ENCODE results near the gene SYNGR3.

The SYNGR3 gene

DNA sequence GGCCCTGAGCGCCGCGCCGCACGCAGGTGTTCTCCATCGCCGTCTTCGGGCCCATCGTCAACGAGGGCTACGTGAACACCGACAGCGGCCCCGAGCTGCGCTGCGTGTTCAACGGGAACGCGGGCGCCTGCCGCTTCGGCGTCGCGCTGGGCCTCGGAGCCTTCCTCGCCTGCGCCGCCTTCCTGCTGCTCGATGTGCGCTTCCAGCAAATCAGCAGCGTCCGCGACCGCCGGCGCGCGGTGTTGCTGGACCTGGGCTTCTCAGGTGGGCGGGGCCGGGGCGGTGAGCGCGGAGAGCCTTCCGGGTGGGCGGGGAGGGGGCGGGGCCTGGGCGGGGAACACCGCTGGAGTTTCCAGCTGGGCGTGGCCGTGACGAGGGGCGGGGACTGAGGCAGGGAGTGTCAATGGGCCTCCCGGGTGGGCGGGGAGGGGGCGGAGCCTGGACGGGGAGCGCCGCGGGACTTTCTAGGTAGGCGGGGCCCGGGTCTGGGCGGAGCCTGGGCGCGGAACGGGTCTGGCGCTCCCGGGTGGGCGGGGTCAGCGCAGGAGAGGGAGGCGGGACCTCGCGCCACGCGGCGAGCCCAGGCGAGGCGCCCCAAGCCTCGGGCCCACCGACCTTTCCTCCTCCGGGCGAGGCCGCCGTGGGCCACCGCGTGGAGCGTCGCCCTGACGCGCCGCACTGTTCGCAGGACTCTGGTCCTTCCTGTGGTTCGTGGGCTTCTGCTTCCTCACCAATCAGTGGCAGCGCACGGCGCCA lies 2.4 kb downstream of the SYNGR3 start:
- H3K36me3 Mint-ChIP-seq, result peaks cover 18% of the 10 kb centered on the region
- ATAC-seq, result peak; percentile 72
- H3K4me1 Mint-ChIP-seq, result peaks cover 33% of the 10 kb centered on the region
- no peaks in the 10 kb centered on the region for H3K9me3 Mint-ChIP-seq
- no peaks in the 10 kb centered on the region for H3K27me3 Mint-ChIP-seq
- peak overlapping the region; percentile 91 for H3K4me3 Mint-ChIP-seq
- H3K27ac Mint-ChIP-seq, result peak overlapping the region; percentile 95

DNA sequence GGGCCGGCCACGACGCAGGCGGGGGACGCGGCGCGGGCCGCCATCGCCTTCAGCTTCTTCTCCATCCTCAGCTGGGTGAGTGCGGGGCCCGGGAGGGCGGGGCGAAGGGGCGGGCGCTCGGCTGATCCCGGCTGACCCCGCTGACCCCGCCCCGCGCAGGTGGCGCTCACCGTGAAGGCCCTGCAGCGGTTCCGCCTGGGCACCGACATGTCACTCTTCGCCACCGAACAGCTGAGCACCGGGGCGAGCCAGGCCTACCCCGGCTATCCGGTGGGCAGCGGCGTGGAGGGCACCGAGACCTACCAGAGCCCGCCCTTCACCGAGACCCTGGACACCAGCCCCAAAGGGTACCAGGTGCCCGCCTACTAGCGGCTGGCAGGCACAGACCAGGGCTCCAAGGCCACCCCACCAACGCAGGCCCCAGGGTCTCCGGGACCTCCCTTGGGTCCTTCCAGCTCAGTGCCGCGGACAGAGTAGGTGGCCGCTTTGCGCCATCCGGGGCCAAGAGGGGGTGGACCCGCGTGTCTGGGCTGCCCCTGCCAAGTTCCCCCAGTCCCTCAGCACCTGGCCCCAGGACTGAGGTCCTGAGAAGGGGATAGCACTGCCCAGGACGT lies 3.0 kb downstream of the SYNGR3 start:
- no peak for ATAC-seq
- H3K27ac Mint-ChIP-seq, result peak overlapping the region; percentile 67
- peaks cover 12% of the 10 kb centered on the region for H3K36me3 Mint-ChIP-seq
- H3K9me3 Mint-ChIP-seq, result no peaks in the 10 kb centered on the region
- H3K4me1 Mint-ChIP-seq, result peaks cover 33% of the 10 kb centered on the region
- no peaks in the 10 kb centered on the region for H3K27me3 Mint-ChIP-seq
- H3K4me3 Mint-ChIP-seq, result no peak overlapping the region

DNA sequence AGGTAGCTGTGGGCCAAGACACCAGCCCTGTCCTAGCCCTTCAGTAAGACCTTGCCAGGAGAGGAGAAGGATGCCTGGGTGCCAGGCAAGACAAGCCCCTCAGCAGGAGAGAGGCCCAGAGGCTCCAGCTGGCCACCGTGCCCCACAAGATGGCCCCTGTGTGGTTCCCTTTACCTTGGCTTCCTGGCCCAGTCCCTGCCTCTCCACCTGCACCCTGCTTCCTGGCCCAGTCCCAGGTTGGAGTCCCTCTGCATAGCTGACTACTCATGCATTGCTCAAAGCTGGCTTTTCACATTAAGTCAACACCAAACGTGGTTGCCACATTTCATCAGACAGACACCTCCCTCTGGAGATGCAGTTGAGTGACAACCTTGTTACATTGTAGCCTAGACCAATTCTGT lies 4.0 kb downstream of the SYNGR3 start:
- H3K4me3 Mint-ChIP-seq, result no peak overlapping the region
- H3K4me1 Mint-ChIP-seq, result peaks cover 33% of the 10 kb centered on the region
- peaks cover 19% of the 10 kb centered on the region for H3K36me3 Mint-ChIP-seq
- no peaks in the 10 kb centered on the region for H3K9me3 Mint-ChIP-seq
- no peak for ATAC-seq
- peak overlapping the region; percentile 67 for H3K27ac Mint-ChIP-seq
- no peaks in the 10 kb centered on the region for H3K27me3 Mint-ChIP-seq

DNA sequence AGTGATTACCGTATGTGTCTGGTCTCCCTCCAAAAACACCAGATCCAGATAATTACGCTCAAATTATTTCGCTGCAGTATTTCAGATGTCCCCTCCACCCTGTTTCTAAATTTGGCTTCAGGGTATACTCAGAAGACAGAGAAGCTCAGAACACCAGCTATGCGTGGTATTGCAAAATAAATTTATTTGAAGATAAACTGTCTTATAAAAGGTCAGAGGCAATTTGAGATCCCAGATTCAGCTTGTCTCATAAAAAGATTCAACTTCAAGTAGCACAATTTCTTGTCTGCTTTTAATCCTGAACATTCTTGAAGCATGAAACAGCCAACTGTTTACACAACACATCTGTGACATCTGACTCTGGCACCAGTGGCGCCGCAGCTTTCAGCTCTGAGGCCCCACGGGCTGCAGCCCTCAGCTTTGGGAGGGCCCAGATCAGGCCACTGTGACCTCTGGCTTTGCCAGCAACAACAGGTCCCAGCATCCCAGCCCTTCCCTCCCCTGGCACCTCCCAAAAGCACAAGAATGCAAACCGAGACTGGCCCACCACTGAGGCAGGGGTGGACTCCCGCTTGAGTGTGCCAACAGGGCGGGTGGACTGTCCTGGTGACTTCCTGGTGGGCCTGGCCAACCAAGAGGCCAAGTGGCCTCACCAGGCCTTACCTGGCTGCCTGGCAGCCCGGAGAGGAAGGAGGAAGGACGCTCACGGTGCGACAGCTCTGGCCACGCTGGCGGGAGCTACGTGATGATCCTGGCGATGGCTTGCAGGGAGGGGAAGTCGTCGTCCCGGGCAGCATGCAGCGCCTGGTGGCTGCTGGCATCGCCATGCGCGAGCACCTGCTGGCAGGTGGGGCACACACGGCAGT lies 8.0 kb downstream of the SYNGR3 start:
- Mint-ChIP-seq H3K36me3 (peaks cover 43% of the 10 kb centered on the region), H3K27me3 (no peaks in the 10 kb centered on the region), H3K27ac (no peak overlapping the region), H3K9me3 (no peaks in the 10 kb centered on the region), H3K4me3 (no peak overlapping the region), H3K4me1 (peaks cover 13% of the 10 kb centered on the region)
- no peak for ATAC-seq

DNA sequence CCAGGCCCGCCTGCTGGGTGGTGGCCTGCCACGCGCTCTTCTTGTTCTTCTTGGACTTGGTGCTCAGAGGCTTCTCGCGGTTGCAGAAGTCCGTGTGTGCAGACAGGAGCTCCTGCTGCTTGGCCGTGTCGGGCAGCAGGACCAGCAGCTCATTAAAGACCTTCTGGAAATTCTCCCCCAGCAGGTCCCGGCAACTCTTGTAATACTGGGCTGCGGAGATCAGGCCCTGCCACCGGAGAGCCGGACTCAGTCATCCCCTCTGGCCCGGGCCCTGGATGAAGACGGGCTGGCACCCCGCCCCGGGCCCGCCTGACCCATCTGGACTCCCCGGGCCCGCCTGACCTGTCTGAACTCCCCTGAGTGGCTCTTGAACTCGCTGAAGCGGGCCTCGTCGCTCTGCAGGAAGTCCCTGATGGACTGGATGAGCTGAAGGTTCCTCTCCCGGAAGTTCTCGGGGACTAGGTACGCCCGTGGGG lies 8.6 kb downstream of the SYNGR3 start:
- H3K4me1 Mint-ChIP-seq, result peaks cover 9% of the 10 kb centered on the region
- no peak overlapping the region for H3K4me3 Mint-ChIP-seq
- no peaks in the 10 kb centered on the region for H3K9me3 Mint-ChIP-seq
- no peak overlapping the region for H3K27ac Mint-ChIP-seq
- ATAC-seq, result no peak
- H3K27me3 Mint-ChIP-seq, result no peaks in the 10 kb centered on the region
- peaks cover 43% of the 10 kb centered on the region for H3K36me3 Mint-ChIP-seq

DNA sequence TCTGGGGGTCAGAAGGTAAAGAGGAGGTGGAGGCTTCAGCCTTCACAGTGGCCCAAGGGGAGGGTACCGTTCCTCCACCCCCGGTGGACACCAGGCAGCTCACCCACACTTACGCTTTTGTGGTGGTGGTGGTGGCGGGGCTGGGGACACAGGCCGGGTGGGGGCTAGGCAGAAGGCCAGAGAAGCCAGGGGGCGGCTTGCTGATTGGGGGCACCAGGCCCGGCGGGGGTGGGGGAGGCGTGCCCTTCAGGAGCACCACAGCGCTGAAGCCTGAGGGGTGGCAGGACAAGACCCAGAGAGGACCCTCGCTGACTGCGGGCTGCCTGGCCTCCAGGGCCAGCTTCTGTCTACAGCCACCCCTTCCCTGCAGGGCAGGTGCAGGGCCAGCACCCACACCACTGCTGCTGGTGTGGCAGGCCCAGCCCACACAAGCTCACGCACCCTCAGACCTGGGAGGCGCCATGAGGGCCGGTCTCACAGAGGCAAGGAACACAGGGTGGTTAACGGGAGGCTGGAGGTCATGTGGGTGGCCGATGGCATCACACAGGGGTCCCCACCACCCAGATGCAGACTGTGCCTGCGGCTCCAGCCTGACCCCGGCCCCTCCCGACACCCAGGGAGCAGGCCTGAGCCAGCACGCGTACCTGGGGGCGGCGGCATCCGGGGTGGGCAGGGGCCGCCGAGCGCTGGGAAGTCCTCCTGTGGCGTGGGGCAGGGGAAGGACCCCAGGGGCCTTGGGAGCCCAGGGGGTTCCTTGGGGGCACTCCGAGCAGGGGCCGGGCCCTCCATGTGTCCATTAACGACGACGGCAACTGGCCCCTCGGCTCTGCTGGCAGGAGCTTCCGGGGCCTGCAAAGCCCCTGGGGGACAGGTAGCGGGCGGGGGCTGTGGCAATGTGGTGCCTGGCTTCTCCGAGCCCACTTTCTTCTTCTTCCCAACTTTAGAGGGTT lies 9.4 kb downstream of the SYNGR3 start:
- Mint-ChIP-seq H3K9me3 (no peaks in the 10 kb centered on the region), H3K27me3 (no peaks in the 10 kb centered on the region), H3K4me3 (no peak overlapping the region), H3K27ac (no peak overlapping the region), H3K36me3 (peaks cover 43% of the 10 kb centered on the region), H3K4me1 (peaks cover 5% of the 10 kb centered on the region)
- ATAC-seq, result no peak

GRCh38 chr16:1999866-2000514 lies 10.2 kb downstream of the SYNGR3 start:
- Mint-ChIP-seq H3K27ac (no peak overlapping the region), H3K4me1 (peaks cover 12% of the 10 kb centered on the region), H3K36me3 (peaks cover 46% of the 10 kb centered on the region), H3K4me3 (no peak overlapping the region), H3K9me3 (no peaks in the 10 kb centered on the region), H3K27me3 (no peaks in the 10 kb centered on the region)
- no peak for ATAC-seq

- no peak overlapping the region for H3K4me3 Mint-ChIP-seq
- no peak overlapping the region for H3K27ac Mint-ChIP-seq
- peaks cover 22% of the 10 kb centered on the region for H3K4me1 Mint-ChIP-seq
- no peak for ATAC-seq
- peaks cover 46% of the 10 kb centered on the region for H3K36me3 Mint-ChIP-seq
- H3K27me3 Mint-ChIP-seq, result no peaks in the 10 kb centered on the region
- no peaks in the 10 kb centered on the region for H3K9me3 Mint-ChIP-seq
Observed at GRCh38 chr16:2001035-2001434, 11.3 kb downstream of the SYNGR3 start.

DNA sequence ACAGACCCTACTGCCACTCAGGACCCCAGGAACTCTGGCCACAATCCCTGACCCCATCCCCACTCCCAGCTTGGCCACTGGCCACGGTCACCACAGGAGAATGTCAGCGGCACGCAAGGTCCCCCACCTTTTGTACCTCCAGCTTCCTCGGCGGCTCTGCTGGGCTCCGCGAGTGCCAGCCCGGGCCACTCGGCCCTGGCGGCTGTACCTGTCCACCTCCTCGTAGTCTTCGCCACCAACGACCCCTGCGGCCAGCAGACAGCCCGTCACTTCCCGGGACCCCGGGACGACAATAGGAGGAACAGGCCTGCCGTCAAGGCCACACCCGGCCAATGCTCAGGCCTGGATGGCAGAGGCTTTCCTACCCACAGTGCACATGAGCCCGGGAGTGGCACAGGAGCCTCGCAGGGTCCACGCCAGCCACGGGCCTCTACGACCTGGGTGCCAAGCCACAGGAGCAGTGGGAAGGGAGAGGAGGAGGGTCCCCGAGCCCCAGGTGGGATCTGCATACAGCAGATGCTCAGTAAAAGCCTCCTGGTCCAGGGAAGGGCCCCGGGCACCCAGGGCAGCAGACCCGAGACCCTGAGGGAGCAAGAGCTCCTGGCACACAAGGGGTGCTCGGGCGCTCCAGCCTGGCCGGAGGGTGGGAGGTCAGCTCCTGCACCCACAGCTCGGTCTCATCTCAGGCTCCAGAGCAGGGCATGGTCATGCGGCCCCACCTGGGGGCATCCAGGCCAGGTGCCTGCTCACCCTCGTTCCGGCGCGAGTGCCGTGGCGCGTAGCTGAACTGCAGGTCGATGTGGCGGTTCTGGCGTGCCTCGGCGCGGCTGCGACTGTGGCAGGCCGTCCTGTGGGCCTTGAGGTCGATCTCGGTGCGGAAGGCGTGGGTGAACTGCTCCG lies 11.9 kb downstream of the SYNGR3 start:
- H3K36me3 Mint-ChIP-seq, result peaks cover 49% of the 10 kb centered on the region
- ATAC-seq, result no peak
- no peak overlapping the region for H3K27ac Mint-ChIP-seq
- no peak overlapping the region for H3K4me3 Mint-ChIP-seq
- peaks cover 29% of the 10 kb centered on the region for H3K4me1 Mint-ChIP-seq
- H3K9me3 Mint-ChIP-seq, result no peaks in the 10 kb centered on the region
- H3K27me3 Mint-ChIP-seq, result no peaks in the 10 kb centered on the region

- H3K9me3 Mint-ChIP-seq, result no peaks in the 10 kb centered on the region
- peaks cover 38% of the 10 kb centered on the region for H3K4me1 Mint-ChIP-seq
- H3K4me3 Mint-ChIP-seq, result no peak overlapping the region
- ATAC-seq, result no peak
- peaks cover 54% of the 10 kb centered on the region for H3K36me3 Mint-ChIP-seq
- H3K27me3 Mint-ChIP-seq, result no peaks in the 10 kb centered on the region
- no peak overlapping the region for H3K27ac Mint-ChIP-seq
Observed at GRCh38 chr16:2002406-2003230, 12.8 kb downstream of the SYNGR3 start.

DNA sequence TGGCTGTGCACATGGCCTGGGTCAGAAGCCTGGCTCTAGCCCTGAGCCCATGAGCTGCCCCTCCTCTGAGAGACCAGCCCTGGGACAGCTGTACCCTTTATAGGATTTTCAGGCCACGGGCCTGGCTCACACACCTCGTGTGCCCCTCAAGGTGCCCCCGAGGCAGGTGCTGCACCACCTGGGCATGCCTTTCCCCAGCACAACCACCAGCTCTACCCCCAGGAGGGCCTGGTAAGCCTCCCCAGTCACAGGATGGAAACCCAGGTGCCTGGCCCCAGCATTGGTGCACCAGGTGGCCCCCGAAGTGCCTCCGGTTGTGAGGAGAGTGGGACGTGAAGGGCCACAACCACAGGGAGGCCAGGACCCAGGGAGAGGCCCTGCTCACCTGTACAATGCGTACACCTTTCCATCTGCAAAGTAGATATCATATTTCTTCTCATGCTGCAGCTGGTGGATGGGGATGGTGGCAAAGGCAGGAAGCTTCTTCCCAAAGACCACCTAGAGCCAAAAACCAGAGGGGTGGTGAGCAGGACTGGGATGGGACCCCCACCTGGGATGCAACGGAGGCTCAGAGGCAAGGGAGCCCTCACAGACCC lies 13.6 kb downstream of the SYNGR3 start:
- Mint-ChIP-seq H3K4me1 (peaks cover 45% of the 10 kb centered on the region), H3K4me3 (no peak overlapping the region)

DNA sequence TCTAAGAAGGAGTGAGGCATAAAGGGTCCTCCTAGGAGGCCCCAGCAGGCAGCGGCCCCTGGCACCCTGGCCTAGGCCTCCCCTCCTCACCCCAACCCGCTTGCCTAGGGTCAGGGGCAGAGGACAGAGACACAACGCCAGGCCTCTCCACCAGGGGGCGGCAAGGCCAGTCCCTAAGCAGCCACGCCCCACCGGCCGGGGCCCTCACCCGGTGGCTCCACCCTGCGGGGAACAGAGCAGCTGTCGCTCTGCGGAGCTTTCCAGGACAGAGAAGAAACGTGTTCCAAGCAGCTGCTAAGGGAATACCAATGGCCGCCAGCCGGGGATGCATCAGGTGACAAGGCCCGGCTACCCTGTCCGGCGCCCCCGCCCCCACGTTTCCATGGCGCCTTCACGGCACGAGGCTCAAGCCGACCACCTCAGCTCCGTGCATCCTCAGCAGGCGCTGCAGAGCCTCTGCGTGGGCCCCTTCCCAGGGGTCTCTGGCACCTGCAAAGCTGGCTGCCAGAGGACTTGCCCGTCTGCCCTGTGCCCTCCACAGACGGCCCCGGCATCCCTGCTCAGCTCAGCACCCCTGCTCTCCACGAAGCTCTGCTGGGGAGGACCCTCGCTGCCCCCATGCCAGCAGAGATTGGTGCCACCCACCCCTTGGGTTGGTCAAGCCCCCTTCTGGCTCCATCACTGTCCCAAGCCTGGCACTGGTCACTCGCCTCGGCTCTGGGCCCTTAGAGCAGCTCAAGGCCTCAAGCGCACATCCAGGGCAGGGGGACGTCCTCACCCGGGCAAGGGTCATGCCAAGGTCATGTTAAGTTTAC lies 14.3 kb downstream of the SYNGR3 start:
- peak overlapping the region; percentile 12 for H3K4me3 Mint-ChIP-seq
- H3K4me1 Mint-ChIP-seq, result peaks cover 52% of the 10 kb centered on the region
- peak overlapping the region; percentile 30 for H3K27ac Mint-ChIP-seq

More for the DNA sequence above, 13.6 kb downstream of the SYNGR3 start:
- no peaks in the 10 kb centered on the region for H3K27me3 Mint-ChIP-seq
- no peaks in the 10 kb centered on the region for H3K9me3 Mint-ChIP-seq
- H3K27ac Mint-ChIP-seq, result no peak overlapping the region
- ATAC-seq, result no peak
- peaks cover 58% of the 10 kb centered on the region for H3K36me3 Mint-ChIP-seq

More for the DNA sequence above, 14.3 kb downstream of the SYNGR3 start:
- ATAC-seq, result peak; percentile 90
- Mint-ChIP-seq H3K36me3 (peaks cover 56% of the 10 kb centered on the region), H3K9me3 (no peaks in the 10 kb centered on the region), H3K27me3 (no peaks in the 10 kb centered on the region)
